HCT116 (cell line): ENCODE data around the gene SLFN14.

Experiments used
- CEBPB ChIP-seq: IDR thresholded peaks from 2 replicates; pipeline ENCODE4 v1.6.1; 2012; ENCODE audit warnings: low read depth
- CTCF ChIP-seq, 3 experiments: fragments of 200-600 bp in 1 of 3; sonication (generic) in 1 of 3; IDR thresholded peaks in 2 of 3; conservative IDR thresholded peaks in 1 of 3; 2 replicates each; pipeline ENCODE4 v1.5.1; 2012 to 2017; ENCODE audit warnings: low read depth in 2 of 3, low read length in 2 of 3, antibody characterized with exemption in 1 of 3, borderline replicate concordance in 1 of 3, control low read depth in 1 of 3, mild to moderate bottlenecking in 1 of 3, mixed read lengths in 1 of 3, mixed run types in 1 of 3, moderate library complexity in 1 of 3; ENCODE audit not compliant: insufficient read depth in 1 of 3
- EZH2 ChIP-seq: fragments of 200-600 bp; sonication (generic); IDR thresholded peaks from 2 replicates; pipeline ENCODE4 v1.6.1; 2017; ENCODE audit warnings: antibody characterized with exemption, mixed run types
- MAX ChIP-seq: IDR thresholded peaks from 2 replicates; pipeline ENCODE4 v1.6.1; 2012
- POLR2A ChIP-seq: IDR thresholded peaks from 2 replicates; pipeline ENCODE4 v1.7.0; 2011; ENCODE audit warnings: borderline replicate concordance; ENCODE audit not compliant: insufficient read depth, insufficient read length; ENCODE audit errors: extremely low read depth
- POLR2AphosphoS5 ChIP-seq: IDR thresholded peaks from 2 replicates; pipeline ENCODE4 v1.6.1; 2011; ENCODE audit warnings: mild to moderate bottlenecking, low read depth, low read length, moderate library complexity
- TCF7L2 ChIP-seq: IDR thresholded peaks from 2 replicates; pipeline ENCODE4 v1.7.0; 2011; ENCODE audit warnings: borderline replicate concordance, inconsistent platforms; ENCODE audit not compliant: insufficient read depth, insufficient read length; ENCODE audit errors: extremely low read depth
- ZFX ChIP-seq: fragments of 450-650 bp; IDR thresholded peaks from 2 replicates; pipeline ENCODE4 v1.6.1; 2017
- ZNF274 ChIP-seq: fragments of 200-500 bp; sonication (Bioruptor generic); IDR thresholded peaks from 2 replicates; pipeline ENCODE4 v1.6.1; 2014; ENCODE audit warnings: mild to moderate bottlenecking, low read depth, low read length, inconsistent platforms
- TF ChIP-seq, protein P1 (sequence below): IDR thresholded peaks from 2 replicates; pipeline ENCODE4 v1.6.1; 2012; ENCODE audit warnings: low read depth

- TF ChIP-seq CTCF (IDR thresholded peaks at IDR 0.05 in 2 of 3, conservative IDR thresholded peaks at IDR 0.05 in 1 of 3; ENCODE audit: borderline replicate concordance in 1 of 3, insufficient read depth in 1 of 3, low read depth in 2 of 3, low read length in 2 of 3) (no peak), MAX (no peak), POLR2AphosphoS5 (no peak), POLR2A (no peak), CEBPB (no peak), EZH2 (no peak), ZFX (no peak), ZNF274 (no peak), TCF7L2 (no peak)
- TF ChIP-seq, protein P1, sequence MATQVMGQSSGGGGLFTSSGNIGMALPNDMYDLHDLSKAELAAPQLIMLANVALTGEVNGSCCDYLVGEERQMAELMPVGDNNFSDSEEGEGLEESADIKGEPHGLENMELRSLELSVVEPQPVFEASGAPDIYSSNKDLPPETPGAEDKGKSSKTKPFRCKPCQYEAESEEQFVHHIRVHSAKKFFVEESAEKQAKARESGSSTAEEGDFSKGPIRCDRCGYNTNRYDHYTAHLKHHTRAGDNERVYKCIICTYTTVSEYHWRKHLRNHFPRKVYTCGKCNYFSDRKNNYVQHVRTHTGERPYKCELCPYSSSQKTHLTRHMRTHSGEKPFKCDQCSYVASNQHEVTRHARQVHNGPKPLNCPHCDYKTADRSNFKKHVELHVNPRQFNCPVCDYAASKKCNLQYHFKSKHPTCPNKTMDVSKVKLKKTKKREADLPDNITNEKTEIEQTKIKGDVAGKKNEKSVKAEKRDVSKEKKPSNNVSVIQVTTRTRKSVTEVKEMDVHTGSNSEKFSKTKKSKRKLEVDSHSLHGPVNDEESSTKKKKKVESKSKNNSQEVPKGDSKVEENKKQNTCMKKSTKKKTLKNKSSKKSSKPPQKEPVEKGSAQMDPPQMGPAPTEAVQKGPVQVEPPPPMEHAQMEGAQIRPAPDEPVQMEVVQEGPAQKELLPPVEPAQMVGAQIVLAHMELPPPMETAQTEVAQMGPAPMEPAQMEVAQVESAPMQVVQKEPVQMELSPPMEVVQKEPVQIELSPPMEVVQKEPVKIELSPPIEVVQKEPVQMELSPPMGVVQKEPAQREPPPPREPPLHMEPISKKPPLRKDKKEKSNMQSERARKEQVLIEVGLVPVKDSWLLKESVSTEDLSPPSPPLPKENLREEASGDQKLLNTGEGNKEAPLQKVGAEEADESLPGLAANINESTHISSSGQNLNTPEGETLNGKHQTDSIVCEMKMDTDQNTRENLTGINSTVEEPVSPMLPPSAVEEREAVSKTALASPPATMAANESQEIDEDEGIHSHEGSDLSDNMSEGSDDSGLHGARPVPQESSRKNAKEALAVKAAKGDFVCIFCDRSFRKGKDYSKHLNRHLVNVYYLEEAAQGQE, result no peak
These were observed 966 bp downstream of the SLFN14 start for GRCh38 chr17:35559495-35560210.
